PC-3 (cell line): ENCODE measurements around the gene TGM5. TPM values are rescaled to one million over a fixed set of nuclear protein-coding genes. Genes with fewer than 3 reads are reported as not detected.

Experiments used
- ATAC-seq: fragments of 200-7000 bp; cut with Tn5 transposase; 2 replicates; pipeline ENCODE4 v1.9.1; 2020; ENCODE audit warnings: mild to moderate bottlenecking, moderate library complexity
- BruUV-seq: library from RNA; stranded (reverse); fragments of 400-500 nt; replicated peaks from 2 replicates; lab custom pipeline; 2021; lab: Mats Ljungman, UMichigan
- CTCF ChIA-PET: fragments of 300-600 bp; sonication (Branson Sonifier 250); formaldehyde crosslinking; loops from one replicate; lab custom pipeline; 2022; ENCODE audit warnings: antibody characterized with exemption; lab: Charles Lee
- POLR2A ChIA-PET: fragments of 300-600 bp; sonication (Branson Sonifier 250); formaldehyde crosslinking; loops from one replicate; lab custom pipeline; 2022; ENCODE audit warnings: antibody characterized with exemption; ENCODE audit not compliant: unreplicated experiment; lab: Charles Lee
- DNase-seq: peaks from one replicate; pipeline ENCODE4 v3.0.0-alpha.2; 2015
- H2AFZ ChIP-seq: fragments of 300-600 bp; sonication (generic); 2 replicates; pipeline ENCODE4 v1.6.0; 2016; ENCODE audit warnings: antibody characterized with exemption, low read length
- H3F3A ChIP-seq: fragments of 300-600 bp; sonication (generic); one replicate; pipeline ENCODE4 v1.6.0; 2017; ENCODE audit warnings: antibody characterized with exemption, low read length, control low read depth, mild to moderate bottlenecking; ENCODE audit not compliant: unreplicated experiment
- H3K27ac ChIP-seq: fragments of 300-600 bp; sonication (generic); 2 replicates; pipeline ENCODE4 v1.5.1; 2016; ENCODE audit warnings: mild to moderate bottlenecking, low read length
- H3K27me3 ChIP-seq: fragments of 300-600 bp; sonication (generic); 2 replicates; pipeline ENCODE4 v1.6.1; 2016; ENCODE audit warnings: low read length, mixed read lengths
- H3K36me3 ChIP-seq: fragments of 300-600 bp; sonication (generic); 2 replicates; pipeline ENCODE4 v1.6.1; 2016; ENCODE audit warnings: low read depth, mixed run types, low read length, mixed read lengths
- H3K4me1 ChIP-seq: fragments of 300-600 bp; sonication (generic); 2 replicates; pipeline ENCODE4 v1.5.1; 2016; ENCODE audit warnings: low read length; ENCODE audit not compliant: insufficient read depth
- H3K4me2 ChIP-seq: fragments of 300-600 bp; sonication (generic); 2 replicates; pipeline ENCODE4 v1.6.0; 2016; ENCODE audit warnings: low read length
- H3K4me3 ChIP-seq: fragments of 300-600 bp; sonication (generic); 2 replicates; pipeline ENCODE4 v1.5.1; 2016; ENCODE audit warnings: mild to moderate bottlenecking, low read length, mixed read lengths
- H3K79me2 ChIP-seq: fragments of 300-600 bp; sonication (generic); 2 replicates; pipeline ENCODE4 v1.6.1; 2017; ENCODE audit warnings: low read length, mixed read lengths
- H3K9ac ChIP-seq: fragments of 300-600 bp; sonication (generic); 2 replicates; pipeline ENCODE4 v1.6.0; 2016; ENCODE audit warnings: mild to moderate bottlenecking, low read length
- H3K9me2 ChIP-seq: fragments of 300-600 bp; sonication (generic); replicated peaks from 2 replicates; pipeline ENCODE4 v1.6.1; 2016; ENCODE audit warnings: mixed run types, low read length, mixed read lengths
- H3K9me3 ChIP-seq: fragments of 300-600 bp; sonication (generic); 2 replicates; pipeline ENCODE4 v1.6.1; 2016; ENCODE audit warnings: low read length, mixed read lengths
- H4K20me1 ChIP-seq: fragments of 300-600 bp; sonication (generic); 2 replicates; pipeline ENCODE4 v1.6.1; 2016; ENCODE audit warnings: low read length, mixed read lengths
- EZH2 ChIP-seq: fragments of 300-600 bp; sonication (generic); IDR thresholded peaks from one replicate; pipeline ENCODE4 v1.6.1; 2017; ENCODE audit warnings: antibody characterized with exemption, mild to moderate bottlenecking, low read length; ENCODE audit not compliant: unreplicated experiment
- EZH2phosphoT487 ChIP-seq: fragments of 300-600 bp; sonication (generic); IDR thresholded peaks from 2 replicates; pipeline ENCODE4 v1.6.1; 2018; ENCODE audit warnings: mild to moderate bottlenecking, antibody characterized with exemption, low read length, borderline replicate concordance
- intact Hi-C: fragments of 100-400 bp; cut with micrococcal nuclease; formaldehyde crosslinking; loops from 2 replicates; pipeline ENCODE4 v1.9.0; 2023
- total RNA-seq: library from RNA; depleted of rRNA; stranded (reverse); fragments of >200 nt; gene quantifications from 2 replicates; pipeline ENCODE4 v1.2.3, GENCODE V29; 2014
- TF ChIP-seq, protein P1 (sequence below): fragments of 300-600 bp; sonication (generic); conservative IDR thresholded peaks from 2 replicates; pipeline ENCODE4 v1.5.1; 2017; ENCODE audit warnings: antibody characterized with exemption, low read depth, mild to moderate bottlenecking, low read length

The TGM5 gene
- total RNA-seq, 1 experiment from 2014 or later: not detected

DNA sequence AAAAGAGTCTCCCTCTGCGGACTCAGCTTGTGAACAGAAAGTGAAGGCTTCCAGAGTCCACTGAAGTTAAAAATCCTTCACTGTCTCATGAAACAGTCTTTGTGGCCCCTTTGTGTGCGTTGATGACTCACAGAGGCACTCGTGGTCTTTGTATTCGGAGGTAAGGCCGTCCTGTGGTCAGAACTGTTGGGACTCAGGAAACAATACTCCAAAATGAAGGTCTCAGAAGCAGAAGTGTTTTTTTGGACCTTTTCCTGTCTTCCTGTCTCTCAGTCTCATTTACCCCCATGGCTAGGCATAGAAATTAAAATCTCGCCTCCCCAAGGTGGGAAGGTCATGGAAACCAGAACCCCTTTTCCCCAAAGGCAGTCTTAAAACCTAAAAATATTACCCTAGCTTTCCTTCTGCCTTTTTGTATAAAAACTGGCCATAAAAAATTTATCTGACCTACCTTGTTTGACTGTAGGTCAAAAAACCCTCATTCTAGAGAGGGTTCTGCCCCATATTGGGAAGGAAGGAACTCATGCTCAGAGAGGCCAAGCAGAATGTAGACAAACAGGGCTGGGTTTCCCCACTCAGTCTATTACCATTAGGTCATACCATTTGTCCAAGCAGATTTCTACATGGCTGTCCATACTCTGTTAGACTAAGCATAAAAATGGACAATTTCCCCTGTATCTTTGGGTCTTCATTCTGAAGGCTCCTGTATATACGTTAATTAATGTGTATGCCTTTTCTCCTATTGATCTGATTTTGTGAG lies 26.8 kb downstream of the TGM5 start:
- ATAC-seq: no peak

DNA sequence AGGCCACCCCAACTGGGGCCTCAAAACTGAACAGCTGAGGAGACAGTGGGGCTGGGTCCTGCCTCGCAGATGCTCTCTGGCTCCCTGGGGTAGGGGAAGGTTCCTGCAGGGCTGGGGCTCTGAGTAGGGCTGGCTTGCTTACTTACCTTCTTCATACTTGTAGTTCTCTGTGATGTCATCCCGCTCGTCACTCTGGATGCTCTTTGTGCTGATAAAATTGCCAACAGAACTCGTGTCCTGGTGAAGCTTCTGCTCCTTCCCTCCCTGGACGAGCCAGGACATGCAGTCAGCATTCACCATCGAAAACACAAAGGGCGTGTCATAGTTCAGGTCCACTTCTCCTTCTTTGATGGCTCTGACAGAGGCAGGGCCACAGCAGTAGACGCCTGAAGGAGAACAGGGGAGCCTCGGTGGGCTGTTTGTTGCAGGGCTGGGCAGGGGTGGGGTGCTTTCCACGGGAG lies 28.0 kb downstream of the TGM5 start:
- DNase-seq: no peak
- H4K20me1 ChIP-seq: no peaks in the 10 kb centered on the region
- peaks cover under 1% of the 10 kb centered on the region; the same call in 1 of the 2 replicates for H3K4me1 ChIP-seq
- ChIA-PET POLR2A (no interaction called here), CTCF (no interaction called here)
- H3K79me2 ChIP-seq: no peaks in the 10 kb centered on the region
- no peak overlapping the region for H2AFZ ChIP-seq
- BruUV-seq: no TSS peak
- no peak overlapping the region for H3K4me3 ChIP-seq
- H3K9ac ChIP-seq: no peak overlapping the region
- intact Hi-C loops: no loop called here
- H3K27me3 ChIP-seq: no peaks in the 10 kb centered on the region
- ATAC-seq: no peak
- TF ChIP-seq, protein P1, sequence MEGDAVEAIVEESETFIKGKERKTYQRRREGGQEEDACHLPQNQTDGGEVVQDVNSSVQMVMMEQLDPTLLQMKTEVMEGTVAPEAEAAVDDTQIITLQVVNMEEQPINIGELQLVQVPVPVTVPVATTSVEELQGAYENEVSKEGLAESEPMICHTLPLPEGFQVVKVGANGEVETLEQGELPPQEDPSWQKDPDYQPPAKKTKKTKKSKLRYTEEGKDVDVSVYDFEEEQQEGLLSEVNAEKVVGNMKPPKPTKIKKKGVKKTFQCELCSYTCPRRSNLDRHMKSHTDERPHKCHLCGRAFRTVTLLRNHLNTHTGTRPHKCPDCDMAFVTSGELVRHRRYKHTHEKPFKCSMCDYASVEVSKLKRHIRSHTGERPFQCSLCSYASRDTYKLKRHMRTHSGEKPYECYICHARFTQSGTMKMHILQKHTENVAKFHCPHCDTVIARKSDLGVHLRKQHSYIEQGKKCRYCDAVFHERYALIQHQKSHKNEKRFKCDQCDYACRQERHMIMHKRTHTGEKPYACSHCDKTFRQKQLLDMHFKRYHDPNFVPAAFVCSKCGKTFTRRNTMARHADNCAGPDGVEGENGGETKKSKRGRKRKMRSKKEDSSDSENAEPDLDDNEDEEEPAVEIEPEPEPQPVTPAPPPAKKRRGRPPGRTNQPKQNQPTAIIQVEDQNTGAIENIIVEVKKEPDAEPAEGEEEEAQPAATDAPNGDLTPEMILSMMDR: no peak
- TF ChIP-seq EZH2: no peak
- no peak for TF ChIP-seq EZH2phosphoT487
- H3K4me2 ChIP-seq: no peak overlapping the region
- no peaks in the 10 kb centered on the region for H3K36me3 ChIP-seq
- H3K27ac ChIP-seq: no peak overlapping the region
- no peaks in the 10 kb centered on the region for H3K9me2 ChIP-seq
- H3F3A ChIP-seq: no peaks in the 10 kb centered on the region
- no peaks in the 10 kb centered on the region for H3K9me3 ChIP-seq

More for the DNA sequence above, 26.8 kb downstream of the TGM5 start:
- Histone ChIP-seq H3K9me2 (no peaks in the 10 kb centered on the region), H2AFZ (peak overlapping the region; percentile 48; the same call in 1 of the 2 replicates), H3F3A (no peaks in the 10 kb centered on the region), H4K20me1 (no peaks in the 10 kb centered on the region), H3K27me3 (no peaks in the 10 kb centered on the region), H3K9me3 (no peaks in the 10 kb centered on the region), H3K27ac (no peak overlapping the region), H3K4me1 (peaks cover 8% of the 10 kb centered on the region), H3K4me3 (no peak overlapping the region), H3K36me3 (no peaks in the 10 kb centered on the region), H3K9ac (no peak overlapping the region), H3K4me2 (no peak overlapping the region), H3K79me2 (no peaks in the 10 kb centered on the region)
- ChIA-PET CTCF (no interaction called here), POLR2A (no interaction called here)
- intact Hi-C loops: no loop called here
- DNase-seq: peak; percentile 26
- no peak for TF ChIP-seq EZH2
- no peak for TF ChIP-seq EZH2phosphoT487
- TF ChIP-seq, protein P1: no peak
- no TSS peak for BruUV-seq

DNA sequence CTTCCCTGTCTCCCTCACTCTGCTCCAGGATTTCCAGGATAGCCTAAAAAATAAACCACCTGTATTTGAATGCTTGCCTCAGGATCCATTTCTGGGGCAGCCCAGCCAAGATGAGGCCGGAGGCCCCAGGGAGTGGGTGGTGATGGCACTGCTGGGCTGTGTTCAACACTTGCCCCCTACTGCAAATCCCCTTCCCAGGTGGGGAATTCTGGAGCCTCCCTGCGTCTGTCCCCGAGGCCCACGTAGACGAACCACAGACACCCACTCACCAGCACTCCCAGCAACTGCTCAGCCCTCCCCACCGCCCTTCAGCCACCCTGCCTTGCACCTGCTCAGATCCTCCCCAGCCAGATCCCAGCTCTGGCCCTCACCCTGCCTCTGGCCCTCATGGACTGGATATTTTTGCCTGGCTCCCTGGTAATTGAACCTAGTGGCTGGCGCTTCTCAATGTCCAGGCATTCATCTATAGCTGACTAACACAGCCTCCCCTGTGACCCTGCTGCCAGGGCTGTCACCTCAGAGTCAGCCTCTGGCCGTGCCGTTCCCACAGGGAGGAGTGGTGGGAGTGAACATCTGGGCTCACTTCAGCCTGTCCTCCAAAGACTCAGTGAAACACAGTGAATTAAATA lies 28.8 kb downstream of the TGM5 start:
- TF ChIP-seq EZH2: no peak
- TF ChIP-seq, protein P1: no peak
- no peak for TF ChIP-seq EZH2phosphoT487
- intact Hi-C loops: no loop called here
- Histone ChIP-seq H4K20me1 (no peaks in the 10 kb centered on the region), H3K27ac (no peak overlapping the region), H3K4me1 (no peaks in the 10 kb centered on the region), H2AFZ (no peak overlapping the region), H3K4me3 (no peak overlapping the region), H3K9ac (no peak overlapping the region), H3K9me3 (no peaks in the 10 kb centered on the region), H3K79me2 (no peaks in the 10 kb centered on the region), H3K4me2 (no peak overlapping the region), H3F3A (no peaks in the 10 kb centered on the region), H3K9me2 (no peaks in the 10 kb centered on the region), H3K36me3 (no peaks in the 10 kb centered on the region), H3K27me3 (peaks cover 2% of the 10 kb centered on the region; the same call in 1 of the 2 replicates)
- DNase-seq: no peak
- no TSS peak for BruUV-seq
- no peak for ATAC-seq
- ChIA-PET POLR2A (no interaction called here), CTCF (no interaction called here)
